K562 (cell line): ENCODE data around the gene NOC4L. TPM values are rescaled to one million over a fixed set of nuclear protein-coding genes. Genes with fewer than 3 reads are reported as not detected.

Source experiments
- FUS ChIP-seq: fragments of 200-400 bp; formaldehyde crosslinking; optimal IDR thresholded peaks from 2 replicates; pipeline ENCODE3; 2017; ENCODE audit warnings: low read depth, low read length
- GTF2A2 ChIP-seq: IDR thresholded peaks from 2 replicates; pipeline ENCODE4 v1.6.1; 2016; ENCODE audit warnings: mild to moderate bottlenecking, missing genetic modification characterization, missing compliant biosample characterization
- KLF6 ChIP-seq: fragments of 250-450 bp; sonication (Bioruptor Pico); IDR thresholded peaks from 2 replicates; pipeline ENCODE4 v1.4.0; 2020; ENCODE audit warnings: mild to moderate bottlenecking, moderate library complexity, borderline replicate concordance
- NFXL1 ChIP-seq: fragments of 450-650 bp; formaldehyde crosslinking; IDR thresholded peaks from 2 replicates; pipeline ENCODE4 v1.4.0; 2021; ENCODE audit warnings: mild to moderate bottlenecking
- PHF8 ChIP-seq: fragments of 200-600 bp; sonication (generic); IDR thresholded peaks from 2 replicates; pipeline ENCODE4 v1.6.1; 2012; ENCODE audit warnings: mixed run types, mild to moderate bottlenecking, inconsistent platforms, low read length, moderate library complexity, borderline replicate concordance
- POLR2A ChIP-seq: fragments of 450-650 bp; conservative IDR thresholded peaks from 2 replicates; pipeline ENCODE4 v1.6.1; 2016
- SMAD4 ChIP-seq: fragments of 250-450 bp; sonication (Bioruptor Pico); conservative IDR thresholded peaks from 2 replicates; pipeline ENCODE4 v1.8.0; 2021; ENCODE audit warnings: inconsistent platforms, mild to moderate bottlenecking, moderate library complexity
- XRCC3 ChIP-seq: fragments of 450-650 bp; IDR thresholded peaks from 2 replicates; pipeline ENCODE4 v1.6.1; 2017; ENCODE audit warnings: mild to moderate bottlenecking, moderate library complexity
- ZBTB12 ChIP-seq: fragments of 250-450 bp; sonication (Bioruptor Pico); IDR thresholded peaks from 2 replicates; pipeline ENCODE4 v1.4.0; 2020
- ZNF133 ChIP-seq: fragments of 250-450 bp; sonication (Bioruptor Pico); IDR thresholded peaks from 2 replicates; pipeline ENCODE4 v1.4.0; 2020; ENCODE audit warnings: mild to moderate bottlenecking
- ZNF311 ChIP-seq: fragments of 250-450 bp; sonication (Bioruptor Pico); IDR thresholded peaks from 2 replicates; pipeline ENCODE4 v1.4.0; 2020; ENCODE audit warnings: mild to moderate bottlenecking, moderate library complexity
- polyA plus RNA-seq, 8 experiments: library from polyadenylated mRNA; depleted of rRNA in 4 of 8; stranded (reverse) in 5 of 8; unstranded in 3 of 8; fragments of >200 nt; fragmentation: Nextera tagmentation in 2 of 8; fragmentation: Illumina TruSeq in 1 of 8; extraction: Ambion mirVana in 2 of 8; extraction: Trizol in 1 of 8; gene quantifications; 2 replicates each; pipeline versions ENCODE4 v1.2.1 to v1.2.3, GENCODE V29; 2011 to 2014; ENCODE audit warnings: inconsistent platforms in 1 of 8, missing spikeins in 1 of 8
- total RNA-seq, 7 experiments: library from RNA; depleted of rRNA in 6 of 7; stranded (reverse); fragments of >200 nt in 6 of 7; fragmentation: Illumina TruSeq in 2 of 7; extraction: Trizol in 2 of 7; gene quantifications; 2 replicates each; pipeline versions ENCODE4 v1.2.1 to v1.2.3, GENCODE V29; 2011 to 2021; ENCODE audit warnings: low replicate concordance in 1 of 7
- TF ChIP-seq, protein P1 (sequence below): fragments of 450-650 bp; IDR thresholded peaks from 2 replicates; pipeline ENCODE4 v1.6.1; 2016; ENCODE audit warnings: mild to moderate bottlenecking, moderate library complexity
- TF ChIP-seq, protein P2 (sequence below): sonication (generic); formaldehyde crosslinking; IDR thresholded peaks from 2 replicates; pipeline ENCODE4 v1.8.0; 2022; ENCODE audit warnings: missing genetic modification reagents, mild to moderate bottlenecking, borderline replicate concordance
- TF ChIP-seq, protein P3 (sequence below): sonication (generic); formaldehyde crosslinking; IDR thresholded peaks from 2 replicates; pipeline ENCODE4 v1.8.0; 2022; ENCODE audit warnings: mild to moderate bottlenecking, low read depth, missing genetic modification reagents

The NOC4L gene
- total and polyA plus RNA-seq, 9 of the 15 experiments (the other 6 are each of a cell fraction or from before 2014, with no cell fraction given) = 1.3 to 77.0 (median 20.0) TPM

GRCh38 chr12:132144115-132144809, at the start of gene NOC4L, which contains the start of gene DDX51 (continued):
- TF ChIP-seq SMAD4 = peak; percentile 61; the same call in 1 of the 2 replicates
- TF ChIP-seq, protein P1, sequence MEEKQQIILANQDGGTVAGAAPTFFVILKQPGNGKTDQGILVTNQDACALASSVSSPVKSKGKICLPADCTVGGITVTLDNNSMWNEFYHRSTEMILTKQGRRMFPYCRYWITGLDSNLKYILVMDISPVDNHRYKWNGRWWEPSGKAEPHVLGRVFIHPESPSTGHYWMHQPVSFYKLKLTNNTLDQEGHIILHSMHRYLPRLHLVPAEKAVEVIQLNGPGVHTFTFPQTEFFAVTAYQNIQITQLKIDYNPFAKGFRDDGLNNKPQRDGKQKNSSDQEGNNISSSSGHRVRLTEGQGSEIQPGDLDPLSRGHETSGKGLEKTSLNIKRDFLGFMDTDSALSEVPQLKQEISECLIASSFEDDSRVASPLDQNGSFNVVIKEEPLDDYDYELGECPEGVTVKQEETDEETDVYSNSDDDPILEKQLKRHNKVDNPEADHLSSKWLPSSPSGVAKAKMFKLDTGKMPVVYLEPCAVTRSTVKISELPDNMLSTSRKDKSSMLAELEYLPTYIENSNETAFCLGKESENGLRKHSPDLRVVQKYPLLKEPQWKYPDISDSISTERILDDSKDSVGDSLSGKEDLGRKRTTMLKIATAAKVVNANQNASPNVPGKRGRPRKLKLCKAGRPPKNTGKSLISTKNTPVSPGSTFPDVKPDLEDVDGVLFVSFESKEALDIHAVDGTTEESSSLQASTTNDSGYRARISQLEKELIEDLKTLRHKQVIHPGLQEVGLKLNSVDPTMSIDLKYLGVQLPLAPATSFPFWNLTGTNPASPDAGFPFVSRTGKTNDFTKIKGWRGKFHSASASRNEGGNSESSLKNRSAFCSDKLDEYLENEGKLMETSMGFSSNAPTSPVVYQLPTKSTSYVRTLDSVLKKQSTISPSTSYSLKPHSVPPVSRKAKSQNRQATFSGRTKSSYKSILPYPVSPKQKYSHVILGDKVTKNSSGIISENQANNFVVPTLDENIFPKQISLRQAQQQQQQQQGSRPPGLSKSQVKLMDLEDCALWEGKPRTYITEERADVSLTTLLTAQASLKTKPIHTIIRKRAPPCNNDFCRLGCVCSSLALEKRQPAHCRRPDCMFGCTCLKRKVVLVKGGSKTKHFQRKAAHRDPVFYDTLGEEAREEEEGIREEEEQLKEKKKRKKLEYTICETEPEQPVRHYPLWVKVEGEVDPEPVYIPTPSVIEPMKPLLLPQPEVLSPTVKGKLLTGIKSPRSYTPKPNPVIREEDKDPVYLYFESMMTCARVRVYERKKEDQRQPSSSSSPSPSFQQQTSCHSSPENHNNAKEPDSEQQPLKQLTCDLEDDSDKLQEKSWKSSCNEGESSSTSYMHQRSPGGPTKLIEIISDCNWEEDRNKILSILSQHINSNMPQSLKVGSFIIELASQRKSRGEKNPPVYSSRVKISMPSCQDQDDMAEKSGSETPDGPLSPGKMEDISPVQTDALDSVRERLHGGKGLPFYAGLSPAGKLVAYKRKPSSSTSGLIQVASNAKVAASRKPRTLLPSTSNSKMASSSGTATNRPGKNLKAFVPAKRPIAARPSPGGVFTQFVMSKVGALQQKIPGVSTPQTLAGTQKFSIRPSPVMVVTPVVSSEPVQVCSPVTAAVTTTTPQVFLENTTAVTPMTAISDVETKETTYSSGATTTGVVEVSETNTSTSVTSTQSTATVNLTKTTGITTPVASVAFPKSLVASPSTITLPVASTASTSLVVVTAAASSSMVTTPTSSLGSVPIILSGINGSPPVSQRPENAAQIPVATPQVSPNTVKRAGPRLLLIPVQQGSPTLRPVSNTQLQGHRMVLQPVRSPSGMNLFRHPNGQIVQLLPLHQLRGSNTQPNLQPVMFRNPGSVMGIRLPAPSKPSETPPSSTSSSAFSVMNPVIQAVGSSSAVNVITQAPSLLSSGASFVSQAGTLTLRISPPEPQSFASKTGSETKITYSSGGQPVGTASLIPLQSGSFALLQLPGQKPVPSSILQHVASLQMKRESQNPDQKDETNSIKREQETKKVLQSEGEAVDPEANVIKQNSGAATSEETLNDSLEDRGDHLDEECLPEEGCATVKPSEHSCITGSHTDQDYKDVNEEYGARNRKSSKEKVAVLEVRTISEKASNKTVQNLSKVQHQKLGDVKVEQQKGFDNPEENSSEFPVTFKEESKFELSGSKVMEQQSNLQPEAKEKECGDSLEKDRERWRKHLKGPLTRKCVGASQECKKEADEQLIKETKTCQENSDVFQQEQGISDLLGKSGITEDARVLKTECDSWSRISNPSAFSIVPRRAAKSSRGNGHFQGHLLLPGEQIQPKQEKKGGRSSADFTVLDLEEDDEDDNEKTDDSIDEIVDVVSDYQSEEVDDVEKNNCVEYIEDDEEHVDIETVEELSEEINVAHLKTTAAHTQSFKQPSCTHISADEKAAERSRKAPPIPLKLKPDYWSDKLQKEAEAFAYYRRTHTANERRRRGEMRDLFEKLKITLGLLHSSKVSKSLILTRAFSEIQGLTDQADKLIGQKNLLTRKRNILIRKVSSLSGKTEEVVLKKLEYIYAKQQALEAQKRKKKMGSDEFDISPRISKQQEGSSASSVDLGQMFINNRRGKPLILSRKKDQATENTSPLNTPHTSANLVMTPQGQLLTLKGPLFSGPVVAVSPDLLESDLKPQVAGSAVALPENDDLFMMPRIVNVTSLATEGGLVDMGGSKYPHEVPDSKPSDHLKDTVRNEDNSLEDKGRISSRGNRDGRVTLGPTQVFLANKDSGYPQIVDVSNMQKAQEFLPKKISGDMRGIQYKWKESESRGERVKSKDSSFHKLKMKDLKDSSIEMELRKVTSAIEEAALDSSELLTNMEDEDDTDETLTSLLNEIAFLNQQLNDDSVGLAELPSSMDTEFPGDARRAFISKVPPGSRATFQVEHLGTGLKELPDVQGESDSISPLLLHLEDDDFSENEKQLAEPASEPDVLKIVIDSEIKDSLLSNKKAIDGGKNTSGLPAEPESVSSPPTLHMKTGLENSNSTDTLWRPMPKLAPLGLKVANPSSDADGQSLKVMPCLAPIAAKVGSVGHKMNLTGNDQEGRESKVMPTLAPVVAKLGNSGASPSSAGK = peak; percentile 43
- TF ChIP-seq, protein P2, sequence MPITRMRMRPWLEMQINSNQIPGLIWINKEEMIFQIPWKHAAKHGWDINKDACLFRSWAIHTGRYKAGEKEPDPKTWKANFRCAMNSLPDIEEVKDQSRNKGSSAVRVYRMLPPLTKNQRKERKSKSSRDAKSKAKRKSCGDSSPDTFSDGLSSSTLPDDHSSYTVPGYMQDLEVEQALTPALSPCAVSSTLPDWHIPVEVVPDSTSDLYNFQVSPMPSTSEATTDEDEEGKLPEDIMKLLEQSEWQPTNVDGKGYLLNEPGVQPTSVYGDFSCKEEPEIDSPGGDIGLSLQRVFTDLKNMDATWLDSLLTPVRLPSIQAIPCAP (CRISPR knock-in tag) = no peak
- TF ChIP-seq, protein P3, sequence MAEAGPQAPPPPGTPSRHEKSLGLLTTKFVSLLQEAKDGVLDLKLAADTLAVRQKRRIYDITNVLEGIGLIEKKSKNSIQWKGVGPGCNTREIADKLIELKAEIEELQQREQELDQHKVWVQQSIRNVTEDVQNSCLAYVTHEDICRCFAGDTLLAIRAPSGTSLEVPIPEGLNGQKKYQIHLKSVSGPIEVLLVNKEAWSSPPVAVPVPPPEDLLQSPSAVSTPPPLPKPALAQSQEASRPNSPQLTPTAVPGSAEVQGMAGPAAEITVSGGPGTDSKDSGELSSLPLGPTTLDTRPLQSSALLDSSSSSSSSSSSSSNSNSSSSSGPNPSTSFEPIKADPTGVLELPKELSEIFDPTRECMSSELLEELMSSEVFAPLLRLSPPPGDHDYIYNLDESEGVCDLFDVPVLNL (CRISPR knock-in tag) = no peak
- TF ChIP-seq FUS = peak; percentile 78
- TF ChIP-seq KLF6 (CRISPR knock-in tag) = no peak
- TF ChIP-seq ZBTB12 (CRISPR knock-in tag) = peak; percentile 100
- TF ChIP-seq XRCC3 = no peak
- TF ChIP-seq PHF8 = peak; percentile 92; the same call in 1 of the 2 replicates
- TF ChIP-seq ZNF311 (CRISPR knock-in tag) = no peak
- peak; percentile 78 for TF ChIP-seq POLR2A
- TF ChIP-seq ZNF133 (CRISPR knock-in tag) = no peak
- no peak for TF ChIP-seq NFXL1 (CRISPR knock-in tag)
- no peak for TF ChIP-seq GTF2A2 (tag)
